ENCODE data around the gene ADAP2.
"Not testable (repeated sequence)": the region's sequence is repeated elsewhere in the genome, so short reads cannot be mapped to it uniquely, and the experiment has no call there.

Gene ADAP2

GRCh38 chr17:30908717-30909420 is 12.9 kb upstream of the ADAP2 start:
- TF ChIP-seq CTCF (conservative IDR thresholded peaks at IDR 0.05; ENCODE audit: low read length), result no peak
- H3K4me3 ChIP-seq (ENCODE audit: low read length), result no peak overlapping the region
- DNase-seq (ENCODE audit: low read depth), result no peak

DNA sequence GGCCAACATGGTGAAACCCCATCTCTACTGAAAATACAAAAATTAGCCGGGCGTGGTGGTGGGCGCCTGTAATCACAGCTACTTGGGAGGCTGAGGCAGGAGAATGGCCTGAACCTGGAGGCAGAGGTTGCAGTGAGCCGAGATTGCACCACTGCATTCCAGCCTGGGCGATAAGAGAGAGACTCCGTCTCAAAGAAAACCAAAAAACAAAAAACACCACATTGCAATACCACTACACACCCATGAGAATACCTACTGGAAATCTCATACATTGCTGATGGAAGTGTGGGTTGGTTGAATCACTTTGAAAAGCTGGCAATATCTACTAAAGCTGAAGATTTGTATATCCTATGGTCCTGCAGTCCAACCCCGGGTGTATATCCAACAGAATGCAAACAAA is 11.6 kb upstream of the ADAP2 start:
- H3K4me3 ChIP-seq (ENCODE audit: low read length); DNase-seq (ENCODE audit: low read depth): not testable (repeated sequence)

- no peak for DNase-seq (ENCODE audit: low read depth)
- TF ChIP-seq CTCF (conservative IDR thresholded peaks at IDR 0.05; ENCODE audit: low read length), result no peak
- H3K4me3 ChIP-seq (ENCODE audit: low read length), result no peak overlapping the region
These were observed 7.8 kb upstream of the ADAP2 start for GRCh38 chr17:30913955-30914354.

DNA sequence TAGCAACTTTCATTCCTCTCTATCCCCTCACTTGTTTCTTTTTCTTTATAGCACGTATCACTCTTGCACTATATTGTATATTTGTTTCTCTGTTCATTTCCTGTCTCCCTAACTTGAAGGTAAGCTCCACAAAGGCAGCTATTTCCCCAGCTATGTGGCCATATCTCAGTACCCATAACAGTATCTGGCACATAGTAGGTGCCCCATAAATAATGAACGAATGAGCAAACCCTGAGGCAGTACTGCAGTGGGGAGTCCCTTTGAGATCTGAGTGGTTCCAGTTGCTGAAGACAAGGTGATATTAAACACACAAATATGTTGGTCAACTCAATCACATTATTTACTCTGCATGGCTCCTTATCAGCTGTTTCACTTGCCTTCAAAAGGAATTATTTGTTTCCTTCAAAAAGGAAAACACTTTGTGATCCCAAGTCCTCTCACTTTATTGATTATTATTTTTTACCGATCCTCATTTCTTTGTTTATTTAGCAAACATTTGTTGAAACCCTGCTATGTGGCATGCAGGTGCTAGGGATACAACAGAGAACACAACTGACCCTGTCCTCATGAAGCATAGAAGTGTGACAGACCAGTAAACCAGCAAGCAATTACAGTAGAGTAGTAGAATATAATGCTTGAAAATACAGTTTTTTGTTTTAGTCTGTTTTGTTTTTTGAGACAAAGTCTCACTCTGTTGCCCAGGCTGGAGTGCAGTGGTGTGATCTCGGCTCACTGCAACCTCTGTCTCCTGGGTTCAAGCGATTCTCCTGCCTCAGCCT is 5.7 kb upstream of the ADAP2 start:
- H3K4me3 ChIP-seq (ENCODE audit: low read length), result no peak overlapping the region
- no peak for TF ChIP-seq CTCF (conservative IDR thresholded peaks at IDR 0.05; ENCODE audit: low read length)
- DNase-seq (ENCODE audit: low read depth), result no peak

DNA sequence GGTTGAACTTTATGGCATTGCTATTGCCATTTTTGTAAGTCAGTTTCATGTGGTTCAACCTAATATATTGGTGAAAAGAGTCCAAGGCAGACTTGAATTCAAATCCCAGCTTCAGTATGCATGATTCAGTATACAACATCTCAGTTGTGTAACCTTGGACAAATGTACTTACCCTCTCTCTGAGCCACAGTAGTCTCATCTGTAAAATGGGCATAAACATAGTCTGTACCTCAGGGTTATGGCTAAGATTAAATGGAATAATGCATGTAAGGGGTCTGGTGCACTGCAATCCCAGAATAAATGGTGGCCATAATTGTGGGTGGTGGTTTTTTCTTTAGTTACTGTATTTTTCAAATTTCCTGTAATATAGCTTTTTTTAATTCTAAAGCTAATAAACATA is 4.7 kb upstream of the ADAP2 start:
- no peak for DNase-seq (ENCODE audit: low read depth)
- no peak for TF ChIP-seq CTCF (conservative IDR thresholded peaks at IDR 0.05; ENCODE audit: low read length)
- no peak overlapping the region for H3K4me3 ChIP-seq (ENCODE audit: low read length)

GRCh38 chr17:30920282-30920681 is 1.5 kb upstream of the ADAP2 start:
- TF ChIP-seq CTCF (conservative IDR thresholded peaks at IDR 0.05; ENCODE audit: low read length), result no peak
- H3K4me3 ChIP-seq (ENCODE audit: low read length), result no peak overlapping the region
- DNase-seq (ENCODE audit: low read depth), result no peak

- no peak for TF ChIP-seq CTCF (conservative IDR thresholded peaks at IDR 0.05; ENCODE audit: low read length)
- H3K4me3 ChIP-seq (ENCODE audit: low read length), result no peak overlapping the region
- DNase-seq (ENCODE audit: low read depth), result no peak
These were observed 832 bp upstream of the ADAP2 start for GRCh38 chr17:30920683-30921543.
